Measurements from ENCODE around the gene FOXR1. TPM values are rescaled to one million over a fixed set of nuclear protein-coding genes. Genes with fewer than 3 reads are reported as not detected.

FOXR1 gene
- total RNA-seq, 3 donors from 2014 or later: not detected

GRCh38 chr11:118924591-118925585 lies 46.7 kb upstream of the FOXR1 start:
- Histone ChIP-seq H3K27ac (peak overlapping the region; percentile 96 to 100), H3K4me1 (peaks cover 14 to 32% of the 10 kb centered on the region in 2 donors), H3K27me3 (no peaks in the 10 kb centered on the region), H3K9me3 (no peaks in the 10 kb centered on the region), H3K36me3 (no peaks in the 10 kb centered on the region), H3K4me3 (peak overlapping the region; percentile 92 to 97 (median 94))
- no peak for DNase-seq (ENCODE audit: low spot score in 2 of 2)
- TF ChIP-seq POLR2AphosphoS5 (IDR thresholded peaks at IDR 0.05) (no peak), CTCF (IDR thresholded peaks at IDR 0.05) (no peak), POLR2A (IDR thresholded peaks at IDR 0.05) (no peak)
- intact Hi-C loops (cut with DNase I; ENCODE audit: low total_unique reads): no loop called here

- Histone ChIP-seq H3K27me3 (no peaks in the 10 kb centered on the region), H3K9me3 (no peaks in the 10 kb centered on the region), H3K36me3 (no peaks in the 10 kb centered on the region), H3K4me3 (peak overlapping the region in 2 of 3 donors; percentile 76 to 85), H3K4me1 (peaks cover 7 to 14% of the 10 kb centered on the region in 2 donors), H3K27ac (peak overlapping the region; percentile 96 to 99)
- intact Hi-C loops (cut with DNase I; ENCODE audit: low total_unique reads): no loop called here
- TF ChIP-seq CTCF (IDR thresholded peaks at IDR 0.05) (no peak), POLR2AphosphoS5 (IDR thresholded peaks at IDR 0.05) (no peak), POLR2A (IDR thresholded peaks at IDR 0.05) (no peak)
- DNase-seq (ENCODE audit: low spot score in 2 of 2): no peak
These were observed 43.9 kb upstream of the FOXR1 start for GRCh38 chr11:118927554-118928100.

- Histone ChIP-seq H3K36me3 (no peaks in the 10 kb centered on the region), H3K9me3 (no peaks in the 10 kb centered on the region), H3K27ac (peak overlapping the region; percentile 96 to 99), H3K4me1 (peaks cover 5 to 7% of the 10 kb centered on the region in 2 donors), H3K4me3 (peak overlapping the region; percentile 56 to 85 (median 76)), H3K27me3 (no peaks in the 10 kb centered on the region)
- intact Hi-C loops (cut with DNase I; ENCODE audit: low total_unique reads): no loop called here
- TF ChIP-seq CTCF (IDR thresholded peaks at IDR 0.05) (peak; percentile 96 to 98 (median 98)), POLR2AphosphoS5 (IDR thresholded peaks at IDR 0.05) (peak; percentile 53 to 90 (median 87)), POLR2A (IDR thresholded peaks at IDR 0.05) (peak; percentile 56)
- peak; percentile 95 to 96 for DNase-seq (ENCODE audit: low spot score in 2 of 2)
These were observed 43.3 kb upstream of the FOXR1 start for GRCh38 chr11:118928101-118928869.

GRCh38 chr11:118928870-118929500 lies 42.6 kb upstream of the FOXR1 start:
- no peak for DNase-seq (ENCODE audit: low spot score in 2 of 2)
- TF ChIP-seq POLR2AphosphoS5 (IDR thresholded peaks at IDR 0.05): peak in 1 of 3 donors; percentile 47
- TF ChIP-seq CTCF (IDR thresholded peaks at IDR 0.05): peak in 1 of 3 donors; percentile 8
- no peak for TF ChIP-seq POLR2A (IDR thresholded peaks at IDR 0.05)
- H3K4me3 ChIP-seq: peak overlapping the region; percentile 56 to 85 (median 76)
- intact Hi-C loops (cut with DNase I; ENCODE audit: low total_unique reads): no loop called here
- H3K4me1 ChIP-seq: peaks cover 0 to 5% of the 10 kb centered on the region in 2 donors
- H3K27me3 ChIP-seq: no peaks in the 10 kb centered on the region
- no peaks in the 10 kb centered on the region for H3K9me3 ChIP-seq
- no peaks in the 10 kb centered on the region for H3K36me3 ChIP-seq
- peak overlapping the region; percentile 96 to 99 for H3K27ac ChIP-seq

Data from breast epithelium (tissue), 4 donors.